ENCODE measurements around the gene MRPS31. TPM values are rescaled to one million over a fixed set of nuclear protein-coding genes. Genes with fewer than 3 reads are reported as not detected.
A peak's percentile ranks its signal among the peaks of the same experiment; 100 is the strongest.

Gene MRPS31
- 11.7 and 16.3 TPM in 2 replicates for total RNA-seq (2014; rRNA removed; shearing (Covaris generic); ENCODE audit: low replicate concordance)

DNA sequence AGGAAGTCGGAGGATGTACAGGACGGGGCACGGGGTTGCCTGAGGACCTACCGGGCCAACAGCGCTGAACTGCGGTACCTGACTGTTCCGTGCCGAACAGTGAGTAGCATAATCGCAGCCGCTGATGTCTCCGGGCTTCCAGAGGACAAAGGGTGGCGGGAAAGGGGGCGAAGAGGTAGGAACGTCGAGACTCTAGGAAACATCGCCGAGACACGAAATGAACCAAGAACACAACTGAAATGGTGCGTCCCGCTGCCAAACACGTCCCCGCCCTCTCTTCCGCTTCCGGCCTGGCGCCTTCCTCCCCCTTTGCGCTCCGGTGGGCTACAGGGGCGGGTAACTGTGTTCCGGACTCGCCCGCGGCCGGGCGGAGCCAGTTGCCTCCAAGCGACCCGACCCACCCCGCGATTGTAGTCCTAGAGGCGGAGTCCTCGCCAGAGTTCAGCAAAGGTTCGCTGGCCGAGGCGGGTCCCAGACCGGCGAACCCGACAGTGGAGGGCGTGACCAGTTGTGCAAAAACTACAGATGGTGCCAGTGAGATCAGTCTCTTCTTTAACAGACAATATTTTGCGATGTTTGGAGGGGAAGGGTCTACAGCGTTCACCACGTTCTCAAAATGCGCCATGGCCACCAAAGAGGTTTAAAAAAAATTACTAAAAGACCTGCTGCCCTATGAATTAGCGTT is at the start of gene MRPS31:
TSS of gene MRPS31 (minus strand) at position 257 of the 685 bp plus-strand sequence. CDS start at position 203, 54 bp downstream.
- in situ Hi-C loops (cut with HindIII; ENCODE audit: low pct_unique_long_range_greater_than_20kb, low sequenced_read_pairs), result no loop called here
- DNase-seq (ENCODE audit: low read depth), result peak; percentile 93

DNA sequence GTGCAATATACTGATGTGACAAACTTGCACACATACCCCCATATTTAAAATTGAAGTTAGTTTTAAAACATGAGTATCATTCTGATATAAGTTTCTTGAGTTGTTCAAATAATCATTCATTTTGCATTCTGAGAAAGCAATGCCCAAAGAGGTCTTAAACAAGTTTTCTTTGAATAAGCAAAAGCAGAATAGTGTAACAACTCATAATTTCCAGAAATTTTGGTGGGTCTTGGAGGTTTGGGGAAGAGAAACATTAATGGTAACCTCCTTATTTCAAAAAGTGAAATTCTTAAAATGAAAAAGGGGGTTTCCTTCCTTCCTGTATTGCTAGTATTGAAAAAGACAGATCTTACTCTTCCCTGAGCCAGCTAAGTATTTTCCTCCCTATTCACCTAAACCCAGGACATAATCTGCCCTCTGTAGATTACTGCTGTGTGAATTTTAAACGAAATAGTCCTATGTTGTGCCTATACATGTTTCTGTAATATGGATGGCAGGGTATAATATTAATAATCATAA is 48.9 kb upstream of the MRPS31 start:
- DNase-seq (ENCODE audit: low read depth), result no peak
- in situ Hi-C loops (cut with HindIII; ENCODE audit: low pct_unique_long_range_greater_than_20kb, low sequenced_read_pairs), result no loop called here

DNA sequence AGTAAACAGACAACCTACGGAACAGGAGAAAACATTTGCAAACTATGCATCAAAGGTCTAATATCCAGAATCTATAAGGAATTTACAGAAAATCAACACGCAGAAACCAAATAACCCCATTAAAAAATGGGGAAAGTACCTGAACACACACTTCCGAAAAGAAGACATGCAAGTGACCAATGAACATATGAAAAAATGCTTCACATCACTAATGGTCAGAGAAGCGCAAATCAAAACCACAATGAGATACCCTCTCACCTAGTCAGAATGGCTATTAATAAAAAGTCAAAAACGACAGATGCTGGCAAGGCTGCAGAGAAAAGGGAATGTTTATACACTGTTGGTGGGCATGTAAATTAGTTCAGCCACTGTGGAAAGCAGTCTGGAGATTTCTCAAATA is 47.9 kb upstream of the MRPS31 start:
- no peak for DNase-seq (ENCODE audit: low read depth)
- in situ Hi-C loops (cut with HindIII; ENCODE audit: low pct_unique_long_range_greater_than_20kb, low sequenced_read_pairs), result no loop called here

DNA sequence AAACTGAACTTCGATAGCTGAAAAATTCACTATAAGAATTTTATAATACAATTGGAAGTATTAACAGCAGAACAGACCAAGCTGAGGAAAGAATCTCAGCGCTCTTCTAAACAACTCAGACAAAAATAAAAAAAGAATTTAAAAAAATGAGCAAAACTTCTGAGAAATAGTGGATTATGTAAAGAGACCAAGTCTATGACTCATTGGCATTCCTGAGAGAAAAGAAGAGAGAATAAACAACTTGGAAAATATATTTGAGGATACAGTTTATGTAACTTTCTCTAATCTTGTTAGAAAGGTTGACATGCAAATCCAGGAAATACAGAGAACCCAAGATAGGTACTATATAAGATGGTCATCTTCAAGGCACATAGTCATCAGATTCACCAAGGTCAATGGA is 43.8 kb upstream of the MRPS31 start:
- in situ Hi-C loops (cut with HindIII; ENCODE audit: low pct_unique_long_range_greater_than_20kb, low sequenced_read_pairs), result no loop called here
- no peak for DNase-seq (ENCODE audit: low read depth)

DNA sequence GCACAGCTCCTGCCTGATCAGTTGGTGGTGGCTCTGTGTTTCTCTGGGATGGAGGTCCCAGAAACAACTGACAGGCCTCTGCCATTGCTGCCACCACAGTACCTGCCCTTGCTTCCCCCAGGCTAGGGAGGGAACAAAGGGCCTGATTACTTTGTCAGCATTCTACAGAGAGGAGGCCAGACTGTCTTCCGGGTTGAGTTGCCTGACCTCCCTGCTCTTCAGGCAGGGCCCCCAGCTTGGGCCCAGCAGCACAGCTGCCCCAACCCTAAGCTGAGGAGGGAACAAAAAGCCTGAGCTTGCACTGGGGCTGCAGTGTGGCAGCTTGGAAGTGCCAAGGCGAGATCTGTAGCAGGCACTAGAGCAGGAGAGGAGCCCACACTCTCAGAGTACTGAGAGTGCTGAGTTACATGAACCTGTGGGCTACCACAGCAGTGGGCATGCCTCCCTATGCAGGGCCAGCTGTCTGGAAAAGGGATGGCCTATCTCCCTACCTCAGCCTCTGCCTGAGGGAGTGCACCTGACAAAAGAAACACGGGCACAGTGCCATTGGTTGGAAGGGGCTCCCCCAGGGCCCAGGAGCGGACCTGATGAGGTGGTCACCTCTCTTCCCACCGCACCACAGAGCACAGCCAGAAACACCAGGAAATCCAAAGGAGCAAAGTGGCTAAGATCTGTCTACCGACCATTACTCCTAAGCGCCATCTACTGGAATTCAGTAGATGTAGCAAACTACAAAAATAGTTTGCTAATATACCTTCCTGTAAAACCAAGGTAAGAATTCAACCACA is 42.9 kb upstream of the MRPS31 start:
- DNase-seq (ENCODE audit: low read depth), result no peak
- in situ Hi-C loops (cut with HindIII; ENCODE audit: low pct_unique_long_range_greater_than_20kb, low sequenced_read_pairs), result no loop called here

DNA sequence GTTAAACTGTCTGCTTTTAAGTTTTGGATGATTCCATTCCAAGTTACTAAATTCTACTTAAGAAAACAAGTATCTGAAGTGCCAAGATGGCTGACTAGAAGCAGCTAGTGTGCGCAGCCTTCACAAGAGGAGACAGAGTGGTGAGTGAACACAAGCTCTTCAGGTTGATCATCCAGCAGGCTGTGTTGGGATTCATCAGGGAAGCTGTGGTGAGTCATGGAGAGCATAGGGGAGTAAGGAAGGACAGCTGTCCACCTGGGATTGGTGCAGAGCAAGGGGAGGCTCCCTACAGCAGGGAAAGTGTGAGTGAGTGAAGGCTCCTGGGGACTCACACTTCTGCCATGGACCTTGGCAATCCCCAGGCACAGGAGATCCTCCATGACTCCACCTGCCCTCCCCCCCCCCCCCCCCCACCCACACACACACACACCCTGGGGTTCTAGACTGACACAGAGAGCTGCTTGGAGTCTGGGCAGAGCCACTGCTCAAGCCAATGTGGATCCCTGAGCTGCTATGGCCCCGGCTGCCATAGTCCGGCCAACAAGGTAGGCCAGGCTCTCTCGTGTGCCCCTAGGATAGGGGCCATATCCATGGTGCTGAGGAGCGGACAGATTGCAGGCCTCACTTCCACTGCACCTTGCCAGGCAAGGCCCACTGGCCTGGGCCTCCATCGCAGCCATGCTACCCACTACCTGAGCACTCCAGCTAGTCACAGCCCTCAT is 41.9 kb upstream of the MRPS31 start:
- no peak for DNase-seq (ENCODE audit: low read depth)
- in situ Hi-C loops (cut with HindIII; ENCODE audit: low pct_unique_long_range_greater_than_20kb, low sequenced_read_pairs), result no loop called here

DNA sequence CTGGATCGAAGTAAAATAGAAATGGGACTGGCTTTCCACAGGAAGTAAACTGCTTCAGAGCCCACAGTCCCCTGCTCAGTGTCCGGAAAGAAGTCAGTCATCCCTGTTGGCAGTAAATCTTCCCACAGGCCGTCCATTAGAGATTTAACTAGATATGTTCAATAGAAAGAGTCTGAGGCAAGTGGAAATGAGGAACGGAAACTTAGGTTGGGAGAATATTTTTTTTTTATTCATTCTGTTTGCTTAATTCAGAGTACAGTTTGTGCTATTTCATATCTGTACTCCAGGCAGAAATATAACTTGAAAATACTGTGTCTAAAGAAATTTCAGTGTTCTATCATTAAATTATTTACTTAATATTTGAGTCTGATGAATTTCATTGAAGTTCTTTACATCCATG is 41.1 kb upstream of the MRPS31 start:
- DNase-seq (ENCODE audit: low read depth), result no peak
- in situ Hi-C loops (cut with HindIII; ENCODE audit: low pct_unique_long_range_greater_than_20kb, low sequenced_read_pairs), result no loop called here

DNA sequence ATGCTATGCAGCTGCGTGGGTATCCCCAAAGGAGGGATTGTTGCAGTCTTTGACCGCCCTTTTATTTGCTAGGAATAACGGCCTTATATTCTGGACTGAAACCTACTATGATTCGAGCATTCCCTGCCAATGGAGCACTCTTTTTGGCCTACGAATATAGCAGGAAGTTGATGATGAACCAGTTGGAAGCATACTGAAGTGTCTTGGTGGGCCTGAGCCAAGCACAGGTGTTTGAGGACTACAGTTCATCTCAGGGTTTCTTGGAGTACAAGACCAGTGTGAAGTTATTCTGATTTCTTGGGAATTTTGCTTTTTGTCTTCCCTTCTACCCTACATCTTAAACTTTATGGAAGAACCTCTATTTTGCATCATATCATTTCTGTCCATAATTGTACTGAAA is 38.5 kb upstream of the MRPS31 start:
- DNase-seq (ENCODE audit: low read depth), result no peak
- in situ Hi-C loops (cut with HindIII; ENCODE audit: low pct_unique_long_range_greater_than_20kb, low sequenced_read_pairs), result no loop called here

DNA sequence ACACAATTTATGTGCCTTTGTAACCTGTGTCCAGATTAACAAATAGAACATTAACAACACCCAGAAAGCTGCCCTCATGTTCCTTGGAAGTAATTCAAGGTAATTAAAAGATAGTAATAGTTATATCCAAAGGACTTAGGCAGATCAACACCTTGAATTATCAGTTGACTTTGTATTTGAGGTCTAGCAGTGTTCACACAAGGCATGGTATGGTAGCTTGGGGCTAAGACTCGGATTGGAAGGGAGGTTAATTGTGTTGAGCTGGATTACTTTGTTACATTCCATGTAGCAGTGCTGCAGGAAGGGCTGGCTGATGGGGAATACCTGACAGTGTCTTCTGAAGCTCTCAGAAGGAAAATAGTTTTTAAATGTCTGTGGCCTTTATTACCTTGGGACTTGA is 35.3 kb upstream of the MRPS31 start:
- no peak for DNase-seq (ENCODE audit: low read depth)
- in situ Hi-C loops (cut with HindIII; ENCODE audit: low pct_unique_long_range_greater_than_20kb, low sequenced_read_pairs), result no loop called here

DNA sequence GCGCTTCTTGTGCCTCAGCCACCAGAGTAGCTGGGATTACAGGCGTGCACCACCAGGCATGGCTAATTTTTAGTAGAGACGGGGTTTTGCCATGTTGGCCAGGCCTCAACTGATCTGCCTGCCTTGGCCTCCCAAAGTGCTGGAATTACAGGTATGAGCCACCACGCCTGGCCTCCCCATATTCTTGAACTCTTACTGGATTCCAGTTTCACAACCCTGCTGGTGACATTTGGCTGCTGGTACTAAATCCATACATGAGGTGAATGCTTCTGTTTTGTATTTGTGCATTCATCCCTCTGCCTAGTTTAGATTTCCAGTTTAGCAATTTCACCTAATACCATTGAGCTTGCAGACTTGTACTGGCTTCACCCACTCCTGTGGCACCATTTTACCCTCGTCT is 32.3 kb upstream of the MRPS31 start:
- DNase-seq (ENCODE audit: low read depth), result no peak
- in situ Hi-C loops (cut with HindIII; ENCODE audit: low pct_unique_long_range_greater_than_20kb, low sequenced_read_pairs), result no loop called here

DNA sequence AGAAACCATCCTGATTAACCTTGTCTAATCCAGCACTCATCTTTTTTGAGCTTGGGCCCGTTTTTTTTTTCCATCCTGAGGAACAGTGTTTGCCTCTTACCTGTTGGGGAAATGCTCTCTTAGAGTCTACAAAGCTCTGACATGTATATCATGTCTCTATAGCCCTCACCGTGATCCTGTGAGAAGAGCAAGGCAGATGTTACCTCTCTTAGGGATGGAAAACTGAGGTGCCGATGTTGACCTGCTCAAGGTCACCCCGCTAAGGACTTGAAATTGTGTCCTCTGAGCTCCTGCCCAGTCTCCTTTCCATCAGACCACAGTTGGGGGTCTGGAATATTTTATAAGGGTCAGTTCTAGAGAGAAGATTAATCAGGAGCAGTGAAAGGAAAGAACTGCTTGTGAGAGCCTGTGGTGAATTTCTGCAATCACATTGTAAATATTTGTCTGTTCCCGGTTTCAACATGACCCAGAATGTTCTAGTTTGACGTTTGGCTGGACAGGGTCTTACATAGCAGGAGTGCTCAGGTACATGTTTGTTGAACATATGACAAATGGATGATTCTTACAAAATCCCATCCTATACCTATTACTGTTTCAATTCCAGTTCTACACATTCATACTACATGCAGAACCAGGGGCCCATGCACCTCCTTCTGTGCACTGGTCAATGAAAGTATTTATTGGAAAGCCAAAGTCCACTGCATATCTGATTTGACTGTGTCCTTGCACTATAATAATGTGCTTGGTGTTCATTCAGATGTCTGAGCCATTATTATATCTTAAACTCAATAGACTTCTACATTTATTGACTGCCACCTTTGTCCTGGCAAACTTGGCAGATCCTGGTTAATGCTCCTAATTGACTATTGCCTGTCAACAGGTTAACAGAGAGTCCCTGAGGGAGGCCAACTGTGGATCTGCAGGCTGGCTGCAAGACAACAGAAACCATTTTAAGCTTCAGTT is 30.5 kb upstream of the MRPS31 start:
- in situ Hi-C loops (cut with HindIII; ENCODE audit: low pct_unique_long_range_greater_than_20kb, low sequenced_read_pairs), result no loop called here
- no peak for DNase-seq (ENCODE audit: low read depth)

DNA sequence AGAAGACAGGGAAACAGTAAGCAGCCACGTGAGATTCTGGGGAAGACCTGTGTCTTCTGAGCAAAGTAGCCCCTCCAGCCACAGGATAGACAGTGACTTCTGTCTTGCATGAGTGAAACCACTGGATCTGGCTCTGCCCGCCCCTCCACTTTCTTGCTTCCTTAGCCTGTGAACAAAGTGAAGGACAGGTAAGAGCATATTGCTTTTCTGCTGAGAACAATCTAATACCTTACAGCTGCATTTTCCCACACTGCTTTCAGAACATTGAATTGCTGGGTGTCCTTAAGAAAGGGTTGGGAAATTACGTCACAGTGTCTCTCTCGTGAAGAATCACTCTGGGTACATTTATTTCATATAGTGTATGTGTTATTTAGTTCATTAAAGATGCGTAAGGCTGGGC is 29.6 kb upstream of the MRPS31 start:
- DNase-seq (ENCODE audit: low read depth), result no peak

DNA sequence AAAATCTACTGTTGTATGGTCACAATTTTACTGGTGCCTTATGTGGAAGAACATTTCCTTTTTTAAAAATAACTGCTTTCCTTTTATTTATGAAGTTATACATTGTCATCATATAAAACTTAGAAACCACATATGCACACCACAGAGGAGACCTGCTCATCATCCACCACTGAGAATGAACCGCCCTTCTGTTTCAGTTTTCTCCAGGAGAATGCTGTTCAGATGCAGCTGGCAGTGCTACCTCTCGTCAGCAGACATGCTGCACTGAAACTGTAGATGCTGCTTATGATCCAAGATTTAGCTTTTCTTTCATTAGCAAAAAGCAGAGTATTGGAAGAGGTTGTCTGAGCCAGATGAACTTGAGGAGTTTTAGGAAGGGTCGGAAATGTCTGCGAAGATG is 28.5 kb upstream of the MRPS31 start:
- DNase-seq (ENCODE audit: low read depth), result no peak
- in situ Hi-C loops (cut with HindIII; ENCODE audit: low pct_unique_long_range_greater_than_20kb, low sequenced_read_pairs), result no loop called here

More for the DNA sequence above, 29.6 kb upstream of the MRPS31 start:
- in situ Hi-C loops (cut with HindIII; ENCODE audit: low pct_unique_long_range_greater_than_20kb, low sequenced_read_pairs), result no loop called here

DNA sequence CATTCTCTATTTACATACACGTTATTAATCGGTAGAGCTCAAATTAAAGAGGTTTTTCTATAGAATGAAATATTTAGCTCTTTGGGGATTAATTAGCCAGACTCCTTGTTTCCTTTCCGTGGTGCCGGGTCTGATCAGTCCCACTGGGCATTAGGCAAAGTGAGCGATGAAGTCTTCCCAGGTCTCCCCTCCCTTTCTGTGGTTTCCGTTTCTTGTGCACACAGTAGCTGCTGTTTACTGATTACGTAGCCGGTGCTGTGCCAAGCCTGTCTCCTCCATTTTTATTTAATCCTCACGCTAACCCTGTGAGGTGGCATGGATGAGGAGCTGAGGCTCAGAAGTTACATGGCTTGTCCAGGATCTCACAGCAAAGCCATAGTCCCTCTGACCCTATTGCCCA is 27.4 kb upstream of the MRPS31 start:
- in situ Hi-C loops (cut with HindIII; ENCODE audit: low pct_unique_long_range_greater_than_20kb, low sequenced_read_pairs), result no loop called here
- DNase-seq (ENCODE audit: low read depth), result no peak

DNA sequence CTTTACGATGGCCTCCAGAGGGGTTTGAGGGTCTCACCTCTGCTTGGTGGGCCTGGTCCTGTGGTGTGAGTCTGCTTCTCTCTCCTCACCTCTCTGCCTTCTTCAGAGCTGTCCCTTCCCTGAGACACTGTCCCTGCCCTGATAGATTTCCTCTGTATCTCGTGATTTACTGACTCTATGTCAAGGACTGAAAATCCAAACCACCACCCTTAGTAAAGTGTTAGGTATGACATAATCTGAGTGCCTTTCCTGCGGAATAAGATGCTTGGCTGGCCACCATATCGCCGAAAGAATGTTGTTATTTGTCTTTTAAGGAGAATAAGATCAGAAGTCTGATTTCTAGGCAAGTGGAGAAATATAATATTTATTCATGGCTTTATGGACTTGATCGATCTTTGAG is 25.7 kb upstream of the MRPS31 start:
- DNase-seq (ENCODE audit: low read depth), result no peak
- in situ Hi-C loops (cut with HindIII; ENCODE audit: low pct_unique_long_range_greater_than_20kb, low sequenced_read_pairs), result no loop called here

DNA sequence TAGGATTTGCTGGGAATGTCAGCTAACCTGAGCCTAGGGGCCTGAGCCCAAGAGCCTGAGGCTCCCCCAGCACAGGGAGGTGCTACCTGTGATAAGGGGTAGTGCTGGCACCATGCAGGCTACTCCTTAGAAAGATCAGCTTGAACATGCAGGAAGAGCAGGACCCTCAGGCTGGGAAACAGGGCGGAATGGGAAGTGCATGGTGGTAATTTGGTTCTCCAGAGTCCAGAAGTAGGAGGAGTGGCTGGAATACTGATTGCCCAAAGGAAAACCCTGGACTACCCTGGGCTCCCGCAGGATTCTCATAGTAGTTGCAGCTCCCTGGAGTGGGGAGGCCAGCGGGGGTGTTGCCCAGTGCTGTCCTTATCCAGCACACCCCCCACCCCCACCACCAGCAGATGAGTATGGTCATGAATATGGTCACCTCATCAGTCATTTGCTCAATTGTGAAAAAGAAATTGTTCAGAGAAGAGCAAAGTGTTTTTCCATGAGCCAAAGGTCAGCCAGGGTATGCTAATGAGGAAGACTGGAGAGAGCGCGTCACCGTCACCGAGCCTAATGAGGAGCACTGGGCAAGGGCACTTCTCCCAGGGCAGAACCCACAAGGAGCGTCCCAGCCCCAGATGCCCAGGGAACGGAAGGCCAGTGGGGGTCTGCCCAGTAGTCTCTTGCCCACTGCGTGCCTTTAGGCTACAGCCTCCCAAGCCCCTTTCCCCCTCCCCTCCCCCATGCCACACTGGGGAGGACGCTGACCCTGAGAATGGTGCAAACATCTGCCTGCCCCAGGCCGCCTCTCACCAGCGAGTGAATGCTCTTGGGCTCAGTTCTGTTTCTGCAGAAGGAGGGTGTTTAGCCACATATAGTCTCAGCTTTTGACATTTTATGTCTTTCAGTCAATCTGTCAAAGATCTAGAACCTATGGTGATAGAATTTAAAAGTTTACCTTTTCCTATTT is 23.7 kb upstream of the MRPS31 start:
- in situ Hi-C loops (cut with HindIII; ENCODE audit: low pct_unique_long_range_greater_than_20kb, low sequenced_read_pairs), result no loop called here
- no peak for DNase-seq (ENCODE audit: low read depth)

DNA sequence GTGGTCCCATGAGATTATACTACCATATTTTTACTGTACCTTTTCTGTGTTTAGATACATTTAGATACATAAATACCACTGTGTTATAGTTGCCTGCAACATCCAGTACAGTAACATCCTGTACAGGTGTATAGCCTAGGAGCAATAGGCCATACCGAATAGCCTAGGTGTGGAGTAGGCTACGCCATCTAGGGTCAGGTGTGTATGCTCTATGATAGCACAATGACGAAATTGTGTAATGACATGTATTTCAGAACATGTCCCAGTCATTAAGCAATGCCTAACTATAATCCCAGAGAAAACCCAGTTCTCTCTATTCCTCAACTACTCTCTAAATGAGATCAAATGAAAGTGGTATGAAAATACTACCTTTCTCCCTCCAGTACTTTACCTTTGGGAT is 22.3 kb upstream of the MRPS31 start:
- no peak for DNase-seq (ENCODE audit: low read depth)
- in situ Hi-C loops (cut with HindIII; ENCODE audit: low pct_unique_long_range_greater_than_20kb, low sequenced_read_pairs), result no loop called here
